Progenitor cell of endocrine pancreas (in vitro differentiated cells): ENCODE results near the gene TMC5. TPM values are rescaled to one million over a fixed set of nuclear protein-coding genes. Genes with fewer than 3 reads are reported as not detected.

ENCODE experiments used
- DNase-seq: peaks from one replicate; pipeline ENCODE4 v3.0.0; 2021; ENCODE audit warnings: low spot score; ENCODE audit not compliant: unreplicated experiment
- H3K27ac Mint-ChIP-seq: 2 replicates; pipeline ENCODE4 v1.8.0; 2021; ENCODE audit warnings: mild to moderate bottlenecking, moderate library complexity, mixed read lengths
- H3K27me3 Mint-ChIP-seq: 2 replicates; pipeline ENCODE4 v1.8.0; 2021; ENCODE audit warnings: mixed read lengths
- H3K36me3 Mint-ChIP-seq: 2 replicates; pipeline ENCODE4 v1.8.0; 2022; ENCODE audit warnings: mixed read lengths; ENCODE audit not compliant: insufficient read depth
- H3K4me1 Mint-ChIP-seq: 2 replicates; pipeline ENCODE4 v1.8.0; 2021; ENCODE audit warnings: low read depth, mixed read lengths
- H3K4me3 Mint-ChIP-seq: 2 replicates; pipeline ENCODE4 v1.8.0; 2021; ENCODE audit warnings: low read depth, mild to moderate bottlenecking, moderate library complexity, mixed read lengths
- H3K9me3 Mint-ChIP-seq: 2 replicates; pipeline ENCODE4 v1.8.0; 2021; ENCODE audit warnings: low read depth, mixed read lengths
- total RNA-seq: library from RNA; stranded (reverse); gene quantifications from 2 replicates; pipeline ENCODE4 v1.2.1, GENCODE V29; 2021
- TF ChIP-seq, protein P1 (sequence below): fragments of 200-600 bp; sonication (generic); IDR thresholded peaks from one replicate; pipeline ENCODE4 v1.5.0; 2021; ENCODE audit warnings: antibody characterized with exemption, mild to moderate bottlenecking; ENCODE audit not compliant: unreplicated experiment

Gene TMC5
- total RNA-seq, 1 donor from 2014 or later, result 9.9 TPM

DNA sequence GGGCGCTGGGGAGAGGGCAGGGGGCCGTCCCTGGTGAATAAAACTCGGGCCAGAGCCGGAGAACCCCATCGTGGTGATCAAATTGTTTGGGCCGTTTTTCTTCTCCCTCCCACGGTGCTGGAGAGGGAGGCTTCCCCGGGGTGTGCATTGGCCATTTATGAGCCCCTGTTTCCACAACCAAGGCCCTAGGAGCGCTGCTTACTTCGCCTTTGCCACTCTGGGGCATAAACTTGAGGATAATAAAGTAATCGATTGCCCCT, 106.6 kb downstream of the TMC5 start:
- Mint-ChIP-seq H3K4me1 (peaks cover 33% of the 10 kb centered on the region), H3K9me3 (no peaks in the 10 kb centered on the region), H3K36me3 (peaks cover 2% of the 10 kb centered on the region), H3K27ac (peak overlapping the region; percentile 95), H3K27me3 (no peaks in the 10 kb centered on the region), H3K4me3 (peak overlapping the region; percentile 98)
- DNase-seq, result no peak
- TF ChIP-seq, protein P1, sequence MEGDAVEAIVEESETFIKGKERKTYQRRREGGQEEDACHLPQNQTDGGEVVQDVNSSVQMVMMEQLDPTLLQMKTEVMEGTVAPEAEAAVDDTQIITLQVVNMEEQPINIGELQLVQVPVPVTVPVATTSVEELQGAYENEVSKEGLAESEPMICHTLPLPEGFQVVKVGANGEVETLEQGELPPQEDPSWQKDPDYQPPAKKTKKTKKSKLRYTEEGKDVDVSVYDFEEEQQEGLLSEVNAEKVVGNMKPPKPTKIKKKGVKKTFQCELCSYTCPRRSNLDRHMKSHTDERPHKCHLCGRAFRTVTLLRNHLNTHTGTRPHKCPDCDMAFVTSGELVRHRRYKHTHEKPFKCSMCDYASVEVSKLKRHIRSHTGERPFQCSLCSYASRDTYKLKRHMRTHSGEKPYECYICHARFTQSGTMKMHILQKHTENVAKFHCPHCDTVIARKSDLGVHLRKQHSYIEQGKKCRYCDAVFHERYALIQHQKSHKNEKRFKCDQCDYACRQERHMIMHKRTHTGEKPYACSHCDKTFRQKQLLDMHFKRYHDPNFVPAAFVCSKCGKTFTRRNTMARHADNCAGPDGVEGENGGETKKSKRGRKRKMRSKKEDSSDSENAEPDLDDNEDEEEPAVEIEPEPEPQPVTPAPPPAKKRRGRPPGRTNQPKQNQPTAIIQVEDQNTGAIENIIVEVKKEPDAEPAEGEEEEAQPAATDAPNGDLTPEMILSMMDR, result no peak

DNA sequence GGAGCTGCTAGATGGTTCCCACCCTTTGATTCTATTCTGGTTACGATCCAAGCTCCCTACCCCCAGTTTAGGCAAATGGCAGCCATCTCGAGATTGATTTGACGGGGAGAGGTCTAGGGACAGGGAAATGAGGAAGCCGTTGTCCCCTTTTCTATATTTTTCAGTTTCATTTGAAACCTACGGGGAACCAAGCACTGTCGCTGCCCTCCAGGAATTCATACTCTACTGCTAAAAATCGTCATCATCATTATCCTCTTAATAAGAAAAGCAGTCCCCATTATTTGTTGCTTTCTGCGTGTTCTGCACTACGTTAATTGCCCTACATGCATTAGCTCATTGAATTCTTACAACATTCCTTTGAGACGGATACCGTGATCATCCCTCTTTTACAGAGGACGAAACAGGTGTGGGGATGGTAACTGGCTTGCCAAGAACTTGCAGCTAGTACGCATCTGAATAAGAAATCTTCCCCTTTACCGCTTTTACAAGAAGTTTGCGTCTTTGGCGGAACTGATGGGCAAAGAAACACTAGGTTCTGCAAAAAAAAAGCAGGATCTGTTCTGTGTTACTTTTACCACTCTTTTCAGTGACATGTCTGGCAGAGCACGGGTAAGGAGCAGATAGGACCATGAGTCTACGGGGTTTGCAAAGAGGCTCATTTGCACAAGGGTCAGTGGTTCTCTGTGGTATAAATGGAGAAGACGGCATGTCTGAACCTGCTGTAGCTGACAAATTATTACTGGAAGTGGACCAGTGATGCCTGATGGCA, 107.1 kb downstream of the TMC5 start:
- Mint-ChIP-seq H3K4me3 (peak overlapping the region; percentile 98), H3K27ac (peak overlapping the region; percentile 95), H3K36me3 (peaks cover 2% of the 10 kb centered on the region), H3K4me1 (peaks cover 31% of the 10 kb centered on the region), H3K9me3 (no peaks in the 10 kb centered on the region), H3K27me3 (no peaks in the 10 kb centered on the region)
- TF ChIP-seq, protein P1, result no peak
- no peak for DNase-seq

- no peaks in the 10 kb centered on the region for H3K27me3 Mint-ChIP-seq
- H3K27ac Mint-ChIP-seq, result peak overlapping the region; percentile 95
- peaks cover 28% of the 10 kb centered on the region for H3K4me1 Mint-ChIP-seq
Observed at GRCh38 chr16:19525385-19525723, 107.7 kb downstream of the TMC5 start.

DNA sequence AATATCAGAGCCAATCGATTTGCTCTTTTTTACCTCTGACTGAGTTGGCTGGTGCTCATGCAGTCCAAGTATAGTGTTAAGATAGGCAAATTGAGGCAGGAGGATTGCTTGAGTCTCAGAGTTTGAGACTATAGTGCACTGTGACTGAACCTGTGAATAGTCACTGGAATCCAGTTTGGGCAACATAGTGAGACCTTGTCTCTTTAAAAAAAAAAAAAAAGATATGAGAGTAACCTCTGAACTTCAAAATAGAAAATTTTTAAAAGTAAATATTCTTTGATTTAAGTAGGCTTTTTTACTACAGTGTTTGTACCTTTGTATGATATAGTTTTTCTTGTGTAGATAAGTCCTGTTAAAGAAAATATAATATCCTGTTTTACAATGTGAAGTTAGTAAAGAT, 109.5 kb downstream of the TMC5 start:
- Mint-ChIP-seq H3K27me3 (no peaks in the 10 kb centered on the region), H3K4me3 (no peak overlapping the region), H3K9me3 (no peaks in the 10 kb centered on the region), H3K4me1 (peaks cover 18% of the 10 kb centered on the region), H3K27ac (no peak overlapping the region), H3K36me3 (peaks cover 4% of the 10 kb centered on the region)
- TF ChIP-seq, protein P1, result no peak
- no peak for DNase-seq

More at GRCh38 chr16:19525385-19525723, 107.7 kb downstream of the TMC5 start:
- DNase-seq, result no peak
- H3K36me3 Mint-ChIP-seq, result peaks cover 2% of the 10 kb centered on the region
- TF ChIP-seq, protein P1, result no peak
- no peaks in the 10 kb centered on the region for H3K9me3 Mint-ChIP-seq
- peak overlapping the region; percentile 98 for H3K4me3 Mint-ChIP-seq

GRCh38 chr16:19528666-19529065, 111.0 kb downstream of the TMC5 start:
- Mint-ChIP-seq H3K36me3 (peaks cover 7% of the 10 kb centered on the region), H3K27ac (no peak overlapping the region), H3K4me1 (peaks cover 12% of the 10 kb centered on the region), H3K9me3 (no peaks in the 10 kb centered on the region), H3K4me3 (no peak overlapping the region), H3K27me3 (no peaks in the 10 kb centered on the region)
- TF ChIP-seq, protein P1, result no peak
- DNase-seq, result no peak
